SK-N-SH treated with all-trans-retinoic acid at 6 μM for 48 hours (cell line): Measurements from ENCODE around the gene DDOST.

Experiments used
- ZNF8 ChIP-seq: fragments of 450-650 bp; formaldehyde crosslinking; IDR thresholded peaks from 2 replicates; pipeline ENCODE4 v1.5.0; 2020; ENCODE audit warnings: mild to moderate bottlenecking, moderate library complexity
- TF ChIP-seq, protein P1 (sequence below): fragments of 250-450 bp; sonication (Bioruptor Pico); IDR thresholded peaks from 2 replicates; pipeline ENCODE4 v1.5.1; 2020; ENCODE audit warnings: low read depth, mild to moderate bottlenecking, moderate library complexity

DNA sequence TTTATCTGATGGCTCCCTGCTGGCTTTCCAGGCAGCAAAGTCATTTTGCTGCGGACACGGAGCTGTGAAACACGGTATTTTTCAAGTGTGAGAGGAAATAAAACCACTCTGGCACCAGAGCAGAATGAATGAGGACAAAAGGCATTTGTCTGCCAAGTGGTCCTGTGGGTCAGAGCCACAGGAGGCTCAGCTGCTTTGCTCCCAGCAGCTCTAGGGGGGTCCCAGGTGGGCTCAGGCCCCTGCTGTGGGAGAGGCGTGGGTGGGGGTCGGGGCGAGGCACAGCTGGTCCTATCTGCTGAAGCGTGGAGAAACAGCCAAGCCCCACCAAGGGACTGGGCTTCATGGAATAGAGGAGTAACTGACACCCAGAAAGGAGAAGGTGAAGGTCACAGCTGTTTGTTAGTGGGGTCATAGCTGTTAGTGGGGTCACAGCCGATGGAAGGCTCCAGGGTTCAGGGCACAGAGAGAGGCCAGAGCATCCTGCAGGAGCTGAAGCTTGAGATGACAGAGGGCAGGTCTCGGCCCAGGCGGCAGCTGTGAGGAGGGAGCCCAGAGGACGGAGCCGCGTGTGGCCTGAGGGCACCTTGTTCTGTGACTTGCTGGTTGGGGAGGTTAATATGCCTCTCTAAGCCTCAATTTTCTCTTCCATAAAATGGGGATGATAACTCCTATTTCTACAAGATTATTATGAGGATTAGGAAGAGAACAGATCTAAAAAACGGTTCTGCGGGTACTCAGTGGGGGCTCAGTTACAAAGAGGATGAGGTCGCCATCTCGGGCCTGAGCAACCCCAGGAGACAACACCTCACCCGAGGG lies 49.5 kb upstream of the DDOST start:
- no peak for TF ChIP-seq ZNF8 (CRISPR knock-in tag)
- TF ChIP-seq, protein P1, sequence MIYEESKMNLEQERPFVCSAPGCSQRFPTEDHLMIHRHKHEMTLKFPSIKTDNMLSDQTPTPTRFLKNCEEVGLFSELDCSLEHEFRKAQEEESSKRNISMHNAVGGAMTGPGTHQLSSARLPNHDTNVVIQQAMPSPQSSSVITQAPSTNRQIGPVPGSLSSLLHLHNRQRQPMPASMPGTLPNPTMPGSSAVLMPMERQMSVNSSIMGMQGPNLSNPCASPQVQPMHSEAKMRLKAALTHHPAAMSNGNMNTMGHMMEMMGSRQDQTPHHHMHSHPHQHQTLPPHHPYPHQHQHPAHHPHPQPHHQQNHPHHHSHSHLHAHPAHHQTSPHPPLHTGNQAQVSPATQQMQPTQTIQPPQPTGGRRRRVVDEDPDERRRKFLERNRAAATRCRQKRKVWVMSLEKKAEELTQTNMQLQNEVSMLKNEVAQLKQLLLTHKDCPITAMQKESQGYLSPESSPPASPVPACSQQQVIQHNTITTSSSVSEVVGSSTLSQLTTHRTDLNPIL = no peak
